ENCODE results near the gene BMP2K.
"Not testable (repeated sequence)": the region's sequence is repeated elsewhere in the genome, so short reads cannot be mapped to it uniquely, and the experiment has no call there.

Gene BMP2K

DNA sequence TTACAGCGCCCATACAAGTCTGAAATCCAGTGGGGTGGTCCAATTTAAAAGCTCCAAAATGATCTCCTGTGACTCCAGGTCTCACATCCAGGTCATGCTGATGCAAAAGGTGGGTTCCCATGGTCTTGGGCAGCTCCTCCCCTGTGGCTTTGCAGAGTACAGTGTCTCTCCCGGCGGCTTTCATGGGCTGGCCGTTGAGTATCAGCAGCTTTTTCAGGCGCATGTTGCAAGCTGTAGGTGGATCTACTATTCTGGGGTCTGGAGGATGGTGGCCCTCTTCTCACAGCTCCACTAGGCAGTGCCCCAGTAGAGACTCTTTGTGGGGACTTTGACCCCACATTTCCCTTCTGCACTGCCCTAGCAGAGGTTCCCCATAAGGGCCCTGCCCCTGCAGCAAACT is 92.6 kb downstream of the BMP2K start:
- not testable (repeated sequence) for DNase-seq

DNA sequence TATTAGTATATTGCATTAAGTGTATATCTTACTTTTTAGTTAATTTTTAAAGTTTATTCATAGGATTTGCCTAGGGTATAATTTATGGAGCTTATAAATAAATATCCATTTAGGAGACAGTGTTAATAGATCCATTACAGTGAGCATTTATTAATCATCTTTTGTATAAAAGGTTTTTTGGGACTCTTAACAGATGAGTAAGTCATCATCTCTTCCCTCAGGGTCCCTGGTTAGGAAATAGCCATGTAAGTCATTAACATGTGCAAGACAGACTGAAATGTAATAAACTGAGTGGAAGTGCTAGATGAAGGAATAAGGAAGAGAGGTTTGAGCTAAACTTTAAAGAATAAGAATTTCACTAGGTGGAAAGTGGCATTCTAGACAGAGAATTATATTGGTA is 93.9 kb downstream of the BMP2K start:
- no peak for DNase-seq

DNA sequence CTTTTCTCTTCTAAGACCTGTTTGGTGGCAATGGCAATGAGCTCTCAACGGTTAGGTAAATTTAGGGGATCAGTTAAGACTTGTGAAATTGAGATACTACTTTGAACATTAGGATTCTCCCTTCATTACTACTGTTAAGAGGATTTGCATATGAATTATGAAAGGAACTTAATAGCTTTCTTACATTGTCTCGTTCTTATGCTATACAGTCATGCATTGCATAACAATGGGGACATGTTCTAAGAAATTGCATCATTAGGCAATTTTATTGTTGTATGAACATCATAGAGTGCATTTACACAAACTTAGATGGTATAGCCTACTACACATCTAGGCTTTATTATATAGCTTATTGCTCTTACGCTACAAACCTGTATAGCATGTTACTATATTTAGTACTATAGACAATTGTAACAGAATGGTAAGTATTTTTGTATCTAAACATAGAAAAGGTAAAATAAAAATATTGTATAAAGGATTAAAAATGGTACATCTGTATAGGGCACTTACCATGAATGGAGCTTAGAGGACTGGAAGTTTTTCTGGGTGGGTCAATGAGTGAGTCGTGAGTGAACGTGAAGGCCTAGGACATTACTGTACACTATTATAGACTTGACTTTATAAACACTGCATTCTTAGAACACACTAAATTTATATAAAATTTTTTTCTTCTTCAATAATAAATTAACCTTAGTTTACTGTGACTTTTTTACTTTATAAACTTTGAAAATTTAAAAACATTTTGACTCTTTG is 100.6 kb downstream of the BMP2K start:
- DNase-seq: no peak

DNA sequence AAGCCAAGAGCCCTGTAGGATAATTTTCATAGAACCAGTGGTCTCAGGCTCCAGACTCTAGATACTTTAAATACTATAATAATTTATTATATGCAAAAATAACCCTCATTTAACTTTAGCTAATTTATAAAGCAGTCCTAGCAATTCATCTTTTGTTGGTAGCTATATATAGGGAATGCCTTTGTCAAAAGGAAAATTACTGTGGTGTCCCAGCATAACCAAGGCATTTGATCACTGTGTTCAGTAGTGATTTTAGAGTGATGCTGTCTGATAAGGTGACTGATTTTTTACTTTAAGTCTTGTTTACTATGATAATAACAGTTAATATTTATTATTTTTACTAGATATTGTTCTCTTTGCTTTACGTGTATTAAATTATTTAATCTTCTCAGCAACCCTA is 101.9 kb downstream of the BMP2K start:
- DNase-seq: no peak

DNA sequence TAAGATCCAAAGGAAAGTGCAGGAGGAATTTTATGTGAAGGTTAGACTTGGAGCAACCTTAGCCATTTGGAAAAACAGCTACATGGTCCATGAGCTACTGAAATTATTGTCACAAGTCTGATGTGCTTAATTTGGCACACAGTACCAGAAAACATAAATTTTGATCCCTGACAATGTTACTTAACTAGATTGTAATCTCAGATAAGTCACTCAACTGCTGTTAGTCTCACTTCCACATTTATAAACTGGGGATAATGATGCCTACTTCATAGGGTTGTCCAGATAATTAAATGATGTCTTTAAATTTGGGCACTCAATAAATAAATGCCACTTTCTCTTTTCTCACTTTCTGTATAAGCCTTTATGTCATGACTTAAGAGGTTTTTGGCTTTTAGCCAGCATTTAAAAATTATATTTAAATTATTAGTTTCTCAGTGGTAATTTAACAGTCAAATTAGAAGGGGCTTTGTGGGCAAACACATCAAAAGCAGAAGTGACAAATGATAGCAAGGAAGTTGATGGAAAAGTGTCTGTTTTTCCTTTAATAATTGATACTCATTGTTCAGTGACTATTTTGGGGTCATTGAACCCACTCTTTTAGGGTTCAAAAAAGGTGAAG is 104.8 kb downstream of the BMP2K start:
- DNase-seq: no peak

DNA sequence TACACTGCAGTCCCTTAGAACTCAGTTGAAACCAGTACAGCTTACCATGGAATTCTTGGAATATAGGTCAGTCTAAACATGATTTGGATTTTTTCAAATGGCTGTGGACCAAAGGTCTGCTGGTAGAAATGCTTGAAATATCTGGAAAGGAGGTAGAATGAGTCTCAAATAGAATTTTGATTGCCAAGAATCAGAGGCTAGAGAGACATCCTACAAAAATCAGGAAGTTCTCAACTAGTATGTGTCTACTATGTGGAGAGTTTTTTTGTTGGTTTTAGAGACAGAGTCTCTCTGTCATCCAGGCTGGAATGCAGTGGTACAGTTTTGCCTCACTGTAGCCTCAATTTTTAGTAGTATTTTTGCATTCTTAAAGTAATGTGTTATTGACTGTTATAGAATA is 109.4 kb downstream of the BMP2K start:
- DNase-seq: no peak

DNA sequence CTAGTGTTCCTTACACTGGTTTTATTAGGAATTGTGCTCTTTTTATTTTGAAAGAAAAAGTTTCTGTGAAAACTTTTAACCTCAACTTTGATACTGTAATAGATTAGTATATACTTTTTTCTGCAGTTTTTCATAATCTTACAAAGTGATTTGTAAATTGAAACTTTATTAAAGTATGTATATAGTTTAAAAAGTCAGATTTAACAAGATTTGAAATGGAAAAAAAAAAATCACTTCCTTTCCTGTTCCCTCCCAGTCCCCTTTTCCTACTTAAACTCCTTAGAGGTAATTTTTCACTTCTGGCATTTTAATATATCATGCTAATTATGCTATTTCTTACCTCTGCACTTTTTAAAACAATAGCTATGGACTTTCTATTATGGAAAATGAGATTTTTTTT is 113.8 kb downstream of the BMP2K start:
- DNase-seq: no peak

DNA sequence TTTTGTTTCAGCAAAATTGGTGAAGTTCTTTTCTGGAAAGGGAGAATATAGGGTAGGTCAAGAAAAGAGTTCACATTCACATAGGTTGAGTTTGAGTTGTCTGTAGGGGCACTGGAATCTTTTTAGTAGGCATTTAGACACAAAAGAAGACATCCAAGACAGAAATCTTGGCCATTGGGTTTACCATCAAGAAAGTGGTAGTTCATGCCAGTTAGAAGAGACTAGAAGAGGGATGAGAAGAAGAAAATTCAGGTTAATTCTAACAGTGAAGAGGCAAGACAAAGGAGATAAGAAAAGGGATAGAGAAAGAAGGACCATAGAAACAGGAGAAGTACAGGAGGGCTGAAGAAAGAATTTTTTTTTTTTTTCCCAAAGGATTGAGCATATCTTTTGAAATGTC is 123.2 kb downstream of the BMP2K start:
- no peak for DNase-seq

DNA sequence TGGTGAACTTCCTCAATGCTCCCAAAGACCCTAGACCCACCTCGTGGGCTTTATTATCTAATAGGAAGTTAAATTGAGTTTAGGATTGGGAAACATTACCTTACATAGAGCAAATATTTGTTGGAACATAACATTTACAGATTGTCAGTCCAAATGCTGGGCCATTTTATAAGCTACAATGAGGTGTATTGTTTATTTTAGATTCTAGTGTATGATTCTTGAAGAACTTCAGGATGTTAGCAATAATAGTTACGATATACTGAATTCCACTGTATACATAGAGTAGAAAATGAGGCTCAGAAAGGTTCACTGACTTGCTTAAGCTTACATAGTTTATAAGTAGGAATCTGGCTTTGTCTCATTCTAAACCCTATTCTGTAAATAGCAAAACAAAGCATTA is 125.7 kb downstream of the BMP2K start:
- DNase-seq: no peak

DNA sequence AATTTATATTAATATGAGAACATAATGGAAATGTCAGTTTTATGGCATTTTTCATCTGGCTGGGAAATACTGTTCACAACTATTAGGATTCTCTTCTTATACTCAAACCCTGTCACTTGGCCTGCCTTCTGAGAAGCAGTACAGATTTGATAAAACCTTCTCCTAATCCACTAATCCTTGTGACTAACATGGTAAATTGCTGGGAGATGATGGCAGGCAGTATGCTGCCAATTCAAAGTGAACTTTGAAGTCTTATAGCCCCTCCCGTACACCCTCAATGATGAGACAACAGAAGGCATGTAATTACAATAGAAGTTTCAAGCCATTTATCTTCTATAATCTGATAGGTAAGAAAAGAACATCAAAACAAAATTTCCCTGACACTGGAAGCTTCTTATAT is 126.1 kb downstream of the BMP2K start:
- no peak for DNase-seq

DNA sequence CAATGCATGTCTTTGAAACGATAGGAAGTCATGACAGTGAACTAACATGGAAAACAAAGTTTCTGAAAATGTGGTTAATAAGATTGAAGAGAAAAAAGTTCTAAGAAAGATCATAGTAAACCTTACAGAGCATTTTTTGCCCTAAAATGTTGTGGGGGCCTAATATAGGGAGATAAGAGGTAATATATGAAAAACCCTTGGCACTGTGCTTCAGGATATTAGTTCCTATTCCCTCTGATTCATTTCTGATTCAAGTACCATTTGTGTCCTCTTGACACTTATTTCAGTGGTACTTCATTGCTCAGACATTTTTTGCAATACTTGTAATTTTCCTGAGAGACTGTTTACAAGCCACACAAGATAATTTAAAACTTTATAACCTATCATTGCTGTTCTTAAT is 128.0 kb downstream of the BMP2K start:
- no peak for DNase-seq

DNA sequence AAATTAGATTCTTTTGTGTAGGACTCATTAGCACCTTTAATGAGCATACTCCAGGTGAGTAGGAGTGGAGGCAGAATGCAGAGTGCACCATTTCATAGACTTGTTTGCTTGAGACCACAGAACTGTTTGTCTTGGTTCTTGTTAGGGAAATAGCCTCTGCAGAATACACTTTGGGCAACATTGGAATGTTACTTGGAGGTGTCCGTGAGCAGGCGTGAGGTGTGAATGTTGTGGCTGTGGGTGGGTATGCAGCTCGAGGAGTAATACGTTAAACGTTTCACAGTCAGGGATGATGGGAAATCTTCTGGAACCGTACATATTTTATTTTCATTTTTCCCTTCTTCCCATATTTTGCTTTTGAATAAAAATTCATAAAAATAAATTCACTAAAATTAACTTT is 131.5 kb downstream of the BMP2K start:
- no peak for DNase-seq

DNA sequence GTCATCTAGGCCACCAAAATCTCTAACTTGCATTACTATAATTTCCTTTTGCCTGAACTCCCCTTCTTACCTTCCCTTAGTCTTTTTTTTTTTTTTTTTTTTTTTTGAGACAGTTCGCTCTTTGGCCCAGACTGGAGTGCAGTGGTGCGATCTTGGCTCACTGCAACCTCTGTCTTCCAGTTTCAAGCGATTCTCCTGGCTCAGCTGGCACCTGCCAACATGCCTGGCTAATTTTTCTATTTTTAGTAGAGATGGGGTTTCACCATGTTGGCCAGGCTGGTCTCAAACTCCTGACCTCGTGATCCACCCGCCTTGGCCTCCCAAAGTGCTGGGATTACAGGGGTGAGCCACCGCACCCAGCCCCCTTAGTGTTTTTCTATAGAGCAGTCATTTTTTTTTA is 132.8 kb downstream of the BMP2K start:
- not testable (repeated sequence) for DNase-seq

DNA sequence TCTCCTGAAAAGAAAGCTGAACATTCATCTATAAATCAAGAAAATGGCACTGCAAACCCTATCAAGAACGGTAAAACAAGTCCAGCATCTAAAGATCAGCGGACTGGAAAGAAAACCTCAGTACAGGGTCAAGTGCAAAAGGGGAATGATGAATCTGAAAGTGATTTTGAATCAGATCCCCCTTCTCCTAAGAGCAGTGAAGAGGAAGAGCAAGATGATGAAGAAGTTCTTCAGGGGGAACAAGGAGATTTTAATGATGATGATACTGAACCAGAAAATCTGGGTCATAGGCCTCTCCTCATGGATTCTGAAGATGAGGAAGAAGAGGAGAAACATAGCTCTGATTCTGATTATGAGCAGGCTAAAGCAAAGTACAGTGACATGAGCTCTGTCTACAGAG is 134.5 kb downstream of the BMP2K start:
- no peak for DNase-seq

DNA sequence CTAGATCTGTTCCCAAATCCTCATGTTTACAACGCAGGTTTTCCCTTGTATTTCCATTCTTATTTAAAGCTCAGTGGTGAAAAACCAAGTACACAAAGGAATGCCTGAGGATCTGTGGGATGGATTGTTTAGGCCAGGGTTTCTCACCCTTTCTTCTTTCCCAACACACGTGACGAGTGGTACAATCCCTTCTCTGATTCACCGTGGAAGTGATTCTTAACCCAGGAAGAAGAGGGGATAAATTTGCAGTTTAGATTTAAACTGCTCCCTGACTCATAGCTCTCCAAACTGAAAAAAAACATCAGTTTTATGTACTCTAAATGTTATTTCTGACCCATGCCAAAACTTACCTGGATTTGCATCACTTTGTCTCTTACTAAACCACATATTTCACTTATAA is 146.1 kb downstream of the BMP2K start:
- no peak for DNase-seq

DNA sequence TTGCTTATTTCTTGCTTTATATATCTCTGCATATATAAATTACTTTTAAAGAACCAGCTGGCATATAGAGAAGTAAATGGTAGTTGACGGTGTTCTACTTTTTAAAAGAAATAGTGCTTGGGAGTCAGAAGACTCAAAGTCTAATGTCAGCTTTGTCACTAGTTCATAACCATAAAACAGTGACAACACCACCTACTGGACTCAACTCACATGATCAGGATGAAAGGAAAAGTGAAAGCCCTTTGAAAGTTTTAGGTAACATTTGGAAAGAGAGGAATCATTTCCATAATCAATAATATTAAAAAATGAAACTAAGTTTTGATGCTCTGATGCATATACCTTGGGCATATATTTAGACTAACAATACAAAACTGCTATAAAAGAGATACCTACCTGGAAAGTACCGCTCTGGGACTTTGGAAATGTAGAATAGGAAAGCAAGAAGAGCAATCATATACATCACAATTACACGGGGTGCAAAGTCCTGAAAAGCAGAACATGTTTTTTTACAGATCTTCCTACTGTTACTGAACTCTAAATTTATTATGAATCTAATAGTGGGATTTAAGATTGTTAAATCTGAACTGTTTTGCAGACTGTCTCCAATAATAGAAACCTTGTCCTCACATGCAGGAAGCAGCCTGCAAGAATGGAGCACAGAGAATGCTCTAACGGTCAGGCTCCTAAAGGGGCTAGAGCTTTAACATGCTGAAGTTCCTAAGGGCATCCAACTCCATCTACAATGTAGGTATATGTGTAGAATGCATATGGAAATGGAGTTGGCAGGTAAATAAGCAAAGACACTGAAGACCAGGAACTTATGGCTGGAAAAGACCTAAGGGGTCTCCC is 147.5 kb downstream of the BMP2K start:
- no peak for DNase-seq

DNA sequence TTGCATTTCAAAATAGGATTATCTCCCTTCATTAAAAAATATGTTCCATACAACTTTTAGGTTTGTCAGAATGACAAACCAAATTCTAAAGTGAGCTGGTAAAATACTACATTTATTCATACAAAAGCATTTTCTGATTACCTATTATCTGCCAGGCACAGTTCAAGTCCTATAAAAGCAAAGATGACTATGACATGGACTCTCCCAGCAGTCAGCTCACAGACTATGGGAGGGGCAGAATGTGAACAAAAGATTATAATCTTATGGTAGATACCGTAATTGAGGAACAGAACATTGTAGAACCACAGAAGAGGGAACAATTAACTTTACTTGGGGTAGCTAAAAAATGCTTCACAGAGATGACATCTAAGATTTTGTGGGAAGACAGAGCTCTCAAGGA is 150.7 kb downstream of the BMP2K start:
- no peak for DNase-seq

DNA sequence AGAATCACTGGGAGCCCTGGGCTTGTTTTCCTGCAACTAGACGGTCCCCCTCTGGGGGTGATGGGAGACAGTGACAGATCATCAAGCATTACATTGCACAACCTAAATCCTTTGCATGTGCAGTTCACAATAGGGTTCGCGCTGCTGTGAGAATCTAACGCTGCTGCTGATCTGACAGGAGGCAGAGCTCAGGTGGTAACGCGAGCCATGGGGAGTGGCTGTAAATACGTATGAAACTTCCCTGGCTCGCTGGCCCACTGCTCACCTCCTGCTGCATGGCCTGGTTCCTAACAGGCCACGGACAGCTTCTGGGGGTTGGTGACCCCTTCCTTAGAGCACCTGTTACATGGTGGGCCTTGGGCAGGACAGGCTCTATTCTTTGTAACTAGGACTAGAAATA is 152.7 kb downstream of the BMP2K start:
- no peak for DNase-seq

DNA sequence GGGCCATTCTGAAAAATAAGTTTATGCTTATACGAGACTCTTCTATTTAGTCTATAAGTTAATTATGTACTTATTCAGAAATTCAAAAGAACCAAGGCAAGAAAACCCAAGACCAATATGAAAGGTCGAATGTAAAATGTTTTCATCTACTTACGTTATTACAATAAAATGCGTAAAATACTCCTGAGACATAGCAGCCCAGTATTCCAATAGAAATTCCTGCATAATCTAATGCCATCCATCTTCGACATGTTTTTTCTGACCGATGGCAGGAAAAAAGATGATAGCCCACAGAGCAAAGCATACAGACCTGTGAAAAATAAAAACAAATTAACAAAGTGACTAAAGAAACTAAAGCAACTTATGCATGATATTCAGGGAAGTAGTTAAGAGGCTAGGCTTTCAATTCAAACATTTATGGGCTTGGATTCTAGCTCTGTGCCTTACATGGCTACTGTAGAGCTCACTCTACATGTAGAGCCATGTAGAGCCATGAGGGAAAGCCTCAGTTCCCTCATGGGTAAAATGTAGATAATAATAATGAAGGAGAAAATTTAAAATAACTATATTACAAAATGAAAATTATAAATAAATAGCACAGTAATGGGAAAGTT is 154.0 kb downstream of the BMP2K start:
- no peak for DNase-seq

DNA sequence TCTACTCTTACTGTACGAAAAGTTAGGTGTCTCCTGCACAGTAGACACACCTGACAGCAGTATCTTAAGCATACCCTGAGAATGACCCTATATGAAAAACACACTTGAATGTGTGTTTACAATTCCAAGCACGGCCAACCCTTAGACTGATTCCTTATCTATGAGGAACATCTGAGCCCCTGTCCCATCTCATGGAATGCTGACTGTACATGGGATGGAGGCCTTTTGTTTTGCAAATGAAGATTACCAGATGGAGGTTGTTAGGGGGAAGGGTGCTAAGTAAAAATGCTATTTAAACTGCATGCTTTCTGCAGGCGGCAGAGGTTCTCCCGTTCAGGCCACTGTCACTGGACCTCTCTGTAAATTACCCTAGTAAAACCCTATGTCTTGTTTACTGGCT is 160.8 kb downstream of the BMP2K start:
- no peak for DNase-seq

DNA sequence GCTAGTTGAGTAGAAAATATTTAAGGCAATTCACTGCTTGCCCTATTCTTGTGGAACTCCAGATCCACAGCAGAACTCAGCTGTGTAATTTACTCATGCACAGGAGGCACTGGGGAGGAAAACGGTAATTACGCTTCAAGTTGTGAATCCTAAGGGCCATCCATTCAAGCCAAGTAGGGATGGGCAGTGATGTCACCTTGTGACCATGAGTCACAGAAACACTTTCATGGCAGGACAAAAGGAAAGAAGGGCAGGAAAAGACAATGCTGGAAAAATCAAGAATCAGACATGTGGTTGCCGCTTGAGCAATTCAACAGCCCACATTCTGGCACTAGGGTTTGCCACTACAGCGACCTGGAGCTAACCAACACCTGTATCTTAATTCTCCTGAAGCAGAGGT is 161.7 kb downstream of the BMP2K start:
- DNase-seq: no peak

DNA sequence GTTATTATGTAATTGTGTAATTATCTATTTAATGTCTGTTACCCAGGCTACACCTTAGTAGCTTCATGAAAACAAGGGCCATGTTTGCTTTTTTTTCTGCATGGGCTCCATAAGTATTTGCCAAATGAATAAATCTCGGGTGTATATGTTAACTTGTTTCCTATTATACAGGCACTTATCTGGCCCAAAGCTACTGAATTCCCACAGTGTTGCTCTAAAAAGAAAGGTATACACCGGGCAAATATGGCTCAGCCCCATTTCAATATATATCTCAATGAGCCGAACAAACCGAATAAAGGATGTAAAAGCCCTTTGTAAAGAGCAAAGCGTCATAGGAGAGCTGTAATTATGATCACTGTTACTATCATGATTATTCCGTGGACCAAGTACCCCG is 162.3 kb downstream of the BMP2K start:
- DNase-seq: no peak

DNA sequence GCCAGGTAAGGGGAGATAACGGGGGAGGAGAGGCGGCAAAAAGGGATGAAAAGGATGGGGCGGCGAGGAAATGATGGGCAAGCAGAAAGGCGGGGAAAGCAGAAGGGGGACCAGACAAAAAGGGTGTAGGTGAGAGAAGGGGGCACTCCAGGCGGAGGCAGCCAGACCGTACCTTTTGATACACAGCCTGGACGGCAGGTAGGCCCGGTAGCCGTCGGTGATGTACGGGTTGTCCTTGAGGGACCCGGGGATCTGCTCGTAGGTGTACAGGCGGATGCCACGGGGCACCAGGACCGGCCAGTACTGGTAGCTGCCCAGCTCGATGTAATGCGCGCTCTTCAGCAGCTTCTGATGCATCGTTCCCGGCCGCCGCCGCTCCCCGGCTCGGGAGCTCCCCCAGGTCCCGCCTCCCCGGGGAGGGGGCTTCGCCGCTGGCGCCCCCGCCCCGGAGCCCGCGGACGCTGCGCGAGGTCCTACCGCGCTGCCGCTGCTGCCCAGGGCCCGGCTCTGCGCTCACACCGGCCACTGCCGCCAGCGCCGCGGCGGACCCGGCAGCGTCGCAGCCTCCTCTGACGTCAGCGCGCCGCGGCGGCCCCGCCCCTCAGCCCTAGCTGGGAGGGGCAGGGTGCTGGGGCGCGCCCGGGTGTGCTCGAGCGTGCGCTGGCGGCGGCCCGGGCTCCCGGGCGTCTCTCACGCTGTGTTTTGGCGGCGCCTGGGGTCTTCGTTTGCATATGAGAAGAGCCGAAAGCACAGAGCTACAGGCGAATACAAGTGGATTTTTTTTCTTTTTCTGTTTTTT is 162.9 kb downstream of the BMP2K start, which contains the start of gene PAQR3:
Gene PAQR3 (minus strand): TSS at position 571 of the 799 bp plus-strand sequence. CDS start 214 bp downstream, at position 357.
- peak; percentile 81 for DNase-seq

Measured in NCI-H345 (cell line).